ENCODE results near the gene KLF17.

- TF ChIP-seq CTCF (conservative IDR thresholded peaks at IDR 0.05; ENCODE audit: low read depth in 2 of 2), result no peak
- TF ChIP-seq, protein P1, sequence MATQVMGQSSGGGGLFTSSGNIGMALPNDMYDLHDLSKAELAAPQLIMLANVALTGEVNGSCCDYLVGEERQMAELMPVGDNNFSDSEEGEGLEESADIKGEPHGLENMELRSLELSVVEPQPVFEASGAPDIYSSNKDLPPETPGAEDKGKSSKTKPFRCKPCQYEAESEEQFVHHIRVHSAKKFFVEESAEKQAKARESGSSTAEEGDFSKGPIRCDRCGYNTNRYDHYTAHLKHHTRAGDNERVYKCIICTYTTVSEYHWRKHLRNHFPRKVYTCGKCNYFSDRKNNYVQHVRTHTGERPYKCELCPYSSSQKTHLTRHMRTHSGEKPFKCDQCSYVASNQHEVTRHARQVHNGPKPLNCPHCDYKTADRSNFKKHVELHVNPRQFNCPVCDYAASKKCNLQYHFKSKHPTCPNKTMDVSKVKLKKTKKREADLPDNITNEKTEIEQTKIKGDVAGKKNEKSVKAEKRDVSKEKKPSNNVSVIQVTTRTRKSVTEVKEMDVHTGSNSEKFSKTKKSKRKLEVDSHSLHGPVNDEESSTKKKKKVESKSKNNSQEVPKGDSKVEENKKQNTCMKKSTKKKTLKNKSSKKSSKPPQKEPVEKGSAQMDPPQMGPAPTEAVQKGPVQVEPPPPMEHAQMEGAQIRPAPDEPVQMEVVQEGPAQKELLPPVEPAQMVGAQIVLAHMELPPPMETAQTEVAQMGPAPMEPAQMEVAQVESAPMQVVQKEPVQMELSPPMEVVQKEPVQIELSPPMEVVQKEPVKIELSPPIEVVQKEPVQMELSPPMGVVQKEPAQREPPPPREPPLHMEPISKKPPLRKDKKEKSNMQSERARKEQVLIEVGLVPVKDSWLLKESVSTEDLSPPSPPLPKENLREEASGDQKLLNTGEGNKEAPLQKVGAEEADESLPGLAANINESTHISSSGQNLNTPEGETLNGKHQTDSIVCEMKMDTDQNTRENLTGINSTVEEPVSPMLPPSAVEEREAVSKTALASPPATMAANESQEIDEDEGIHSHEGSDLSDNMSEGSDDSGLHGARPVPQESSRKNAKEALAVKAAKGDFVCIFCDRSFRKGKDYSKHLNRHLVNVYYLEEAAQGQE (IDR thresholded peaks at IDR 0.05; ENCODE audit: unreplicated experiment), result no peak
- no peak for TF ChIP-seq EZH2 (IDR thresholded peaks at IDR 0.05; ENCODE audit: low read depth, unreplicated experiment)
- TF ChIP-seq ZNF114 (CRISPR knock-in tag; IDR thresholded peaks at IDR 0.05), result no peak
- no peak for TF ChIP-seq POLR2AphosphoS5 (IDR thresholded peaks at IDR 0.05; ENCODE audit: low read depth)
Observed at GRCh38 chr1:44071461-44071860, 47.2 kb upstream of the KLF17 start.

Data from GM23338 (cell line).